LNCaP clone FGC (cell line): ENCODE data around the gene PARVB.

Experiments
- DNase-seq: peaks from one replicate; pipeline ENCODE4 v3.0.0-alpha.2; 2011; ENCODE audit warnings: low read depth
- H3K4me3 ChIP-seq: 2 replicates; pipeline ENCODE4 v1.5.1; 2011; ENCODE audit warnings: mild to moderate bottlenecking, low read depth, low read length, control low read depth
- TF ChIP-seq, protein P1 (sequence below): IDR thresholded peaks from 2 replicates; pipeline ENCODE4 v1.5.1; 2012; ENCODE audit warnings: mild to moderate bottlenecking; ENCODE audit not compliant: control insufficient read depth, insufficient read depth; ENCODE audit errors: extremely low read depth

Gene PARVB

GRCh38 chr22:44091751-44092150, 67.6 kb downstream of the PARVB start:
- DNase-seq, result no peak
- no peak overlapping the region for H3K4me3 ChIP-seq
- TF ChIP-seq, protein P1, sequence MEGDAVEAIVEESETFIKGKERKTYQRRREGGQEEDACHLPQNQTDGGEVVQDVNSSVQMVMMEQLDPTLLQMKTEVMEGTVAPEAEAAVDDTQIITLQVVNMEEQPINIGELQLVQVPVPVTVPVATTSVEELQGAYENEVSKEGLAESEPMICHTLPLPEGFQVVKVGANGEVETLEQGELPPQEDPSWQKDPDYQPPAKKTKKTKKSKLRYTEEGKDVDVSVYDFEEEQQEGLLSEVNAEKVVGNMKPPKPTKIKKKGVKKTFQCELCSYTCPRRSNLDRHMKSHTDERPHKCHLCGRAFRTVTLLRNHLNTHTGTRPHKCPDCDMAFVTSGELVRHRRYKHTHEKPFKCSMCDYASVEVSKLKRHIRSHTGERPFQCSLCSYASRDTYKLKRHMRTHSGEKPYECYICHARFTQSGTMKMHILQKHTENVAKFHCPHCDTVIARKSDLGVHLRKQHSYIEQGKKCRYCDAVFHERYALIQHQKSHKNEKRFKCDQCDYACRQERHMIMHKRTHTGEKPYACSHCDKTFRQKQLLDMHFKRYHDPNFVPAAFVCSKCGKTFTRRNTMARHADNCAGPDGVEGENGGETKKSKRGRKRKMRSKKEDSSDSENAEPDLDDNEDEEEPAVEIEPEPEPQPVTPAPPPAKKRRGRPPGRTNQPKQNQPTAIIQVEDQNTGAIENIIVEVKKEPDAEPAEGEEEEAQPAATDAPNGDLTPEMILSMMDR, result no peak

GRCh38 chr22:44092636-44093220, 68.6 kb downstream of the PARVB start:
- no peak for DNase-seq
- H3K4me3 ChIP-seq, result no peak overlapping the region
- TF ChIP-seq, protein P1, result no peak

- H3K4me3 ChIP-seq, result no peak overlapping the region
- no peak for DNase-seq
- TF ChIP-seq, protein P1, result no peak
These were observed 69.7 kb downstream of the PARVB start for GRCh38 chr22:44093791-44094190.

DNA sequence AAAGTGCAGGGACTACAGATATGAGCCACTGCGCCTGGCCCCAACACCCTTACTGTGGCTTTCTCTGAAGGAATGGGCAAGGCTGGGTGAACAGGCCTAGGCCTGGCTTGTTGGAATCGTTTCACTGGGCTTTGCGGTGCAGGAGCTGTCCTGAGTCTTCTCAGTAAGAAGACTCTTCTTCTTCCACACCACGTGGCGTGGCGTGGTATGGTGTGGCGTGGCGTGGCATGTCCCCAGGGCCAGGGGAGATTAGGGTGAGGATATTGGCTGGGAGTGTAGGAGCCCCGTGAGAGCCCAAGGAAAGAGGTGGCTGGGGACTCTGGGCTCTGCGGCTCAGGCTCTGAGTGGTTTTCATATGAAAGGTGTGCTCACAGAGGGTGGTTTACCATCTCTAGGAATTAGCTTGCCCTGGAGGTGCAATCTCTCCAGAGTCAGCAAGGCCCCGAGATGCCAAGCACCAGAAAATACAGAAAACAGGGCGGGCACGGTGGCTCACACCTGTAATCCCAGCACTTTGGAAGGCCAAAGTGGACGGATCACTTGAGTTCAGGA, 70.7 kb downstream of the PARVB start:
- H3K4me3 ChIP-seq, result no peak overlapping the region
- TF ChIP-seq, protein P1, result no peak
- no peak for DNase-seq

DNA sequence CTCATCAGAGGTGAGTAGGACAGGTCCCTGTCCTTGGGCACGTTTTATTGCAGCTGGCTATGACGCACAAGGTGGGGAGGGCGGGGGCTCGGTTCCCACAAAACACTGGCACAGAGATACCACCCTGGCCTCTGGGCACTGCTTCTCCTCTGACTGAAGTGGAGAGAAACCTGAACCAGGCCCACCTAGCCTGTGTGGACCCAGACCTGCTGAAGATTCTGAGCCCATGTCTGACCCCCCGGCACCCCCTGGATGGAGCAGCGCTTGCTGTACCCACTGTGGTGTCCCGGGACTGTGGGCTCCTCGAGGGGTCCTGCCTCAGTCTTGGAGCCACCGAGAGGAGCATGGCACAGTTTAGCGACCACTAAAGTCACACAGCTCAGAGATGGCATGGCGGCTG, 72.6 kb downstream of the PARVB start:
- no peak overlapping the region for H3K4me3 ChIP-seq
- TF ChIP-seq, protein P1, result no peak
- DNase-seq, result no peak

DNA sequence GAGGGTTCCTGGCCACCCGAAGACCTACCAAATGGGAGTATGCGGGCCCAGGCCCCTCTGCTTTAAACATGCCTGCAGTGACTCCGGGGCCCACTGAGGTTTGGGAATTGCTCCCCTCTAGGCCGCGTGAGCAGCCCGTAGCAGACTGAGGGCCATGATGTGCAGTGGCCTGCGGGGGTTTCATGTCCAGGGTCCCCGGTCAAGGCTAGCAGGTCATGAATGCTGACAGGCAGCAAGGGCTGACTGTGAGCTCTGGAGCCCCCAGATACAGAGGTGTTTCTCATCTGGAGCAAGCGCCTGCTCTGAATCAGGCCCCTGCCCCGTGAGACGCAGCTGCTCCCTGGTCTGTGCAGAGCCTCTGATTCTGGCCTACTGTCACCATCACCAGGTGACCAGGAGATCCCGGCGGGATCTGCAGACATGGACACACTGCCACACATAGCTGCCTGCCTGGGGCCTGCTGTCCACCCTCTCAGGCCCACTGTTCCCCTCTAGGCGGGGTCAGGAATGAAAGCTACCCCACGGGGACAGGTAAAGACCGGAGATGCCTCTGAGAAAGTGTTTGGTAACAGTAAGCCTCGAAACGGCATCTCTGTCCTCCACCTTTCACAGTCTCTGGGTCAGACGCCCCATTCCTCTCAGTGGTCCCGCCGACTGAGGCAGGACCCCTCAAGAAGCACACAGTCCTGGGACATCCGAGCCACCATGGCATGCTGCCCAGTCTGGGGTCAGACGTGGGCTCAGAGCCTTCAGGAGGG, 73.3 kb downstream of the PARVB start:
- DNase-seq, result no peak
- no peak overlapping the region for H3K4me3 ChIP-seq
- TF ChIP-seq, protein P1, result no peak
